Middle frontal gyrus (tissue), 1 donor: Measurements from ENCODE around the gene NCOA5.
"Not testable (repeated sequence)": the region's sequence is repeated elsewhere in the genome, so short reads cannot be mapped to it uniquely, and the experiment has no call there.

Experiments
- DNase-seq: peaks from one replicate; pipeline ENCODE4 v3.0.0-alpha.2; 2015; ENCODE audit warnings: low spot score; ENCODE audit errors: extremely low spot score

NCOA5 gene

DNA sequence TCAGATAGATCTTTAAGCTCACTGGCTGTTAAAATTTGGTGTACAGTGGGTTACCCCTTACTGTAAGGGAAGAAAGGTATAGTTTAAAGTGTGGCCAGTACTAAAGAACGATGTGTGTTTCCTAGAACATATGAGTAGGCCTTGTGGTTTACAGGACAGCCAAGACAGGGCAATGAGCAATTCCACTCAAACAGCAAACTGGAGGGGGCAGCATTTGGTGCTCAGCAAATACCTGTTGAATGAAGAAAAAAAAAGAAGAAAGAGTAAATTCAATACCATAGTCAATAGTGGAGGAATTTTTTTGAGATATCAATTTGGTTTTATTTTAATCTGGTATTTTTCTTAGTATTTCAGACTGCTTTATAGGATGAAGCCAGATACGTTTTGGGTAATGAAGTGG lies 3.8 kb upstream of the NCOA5 start:
- DNase-seq, result no peak

DNA sequence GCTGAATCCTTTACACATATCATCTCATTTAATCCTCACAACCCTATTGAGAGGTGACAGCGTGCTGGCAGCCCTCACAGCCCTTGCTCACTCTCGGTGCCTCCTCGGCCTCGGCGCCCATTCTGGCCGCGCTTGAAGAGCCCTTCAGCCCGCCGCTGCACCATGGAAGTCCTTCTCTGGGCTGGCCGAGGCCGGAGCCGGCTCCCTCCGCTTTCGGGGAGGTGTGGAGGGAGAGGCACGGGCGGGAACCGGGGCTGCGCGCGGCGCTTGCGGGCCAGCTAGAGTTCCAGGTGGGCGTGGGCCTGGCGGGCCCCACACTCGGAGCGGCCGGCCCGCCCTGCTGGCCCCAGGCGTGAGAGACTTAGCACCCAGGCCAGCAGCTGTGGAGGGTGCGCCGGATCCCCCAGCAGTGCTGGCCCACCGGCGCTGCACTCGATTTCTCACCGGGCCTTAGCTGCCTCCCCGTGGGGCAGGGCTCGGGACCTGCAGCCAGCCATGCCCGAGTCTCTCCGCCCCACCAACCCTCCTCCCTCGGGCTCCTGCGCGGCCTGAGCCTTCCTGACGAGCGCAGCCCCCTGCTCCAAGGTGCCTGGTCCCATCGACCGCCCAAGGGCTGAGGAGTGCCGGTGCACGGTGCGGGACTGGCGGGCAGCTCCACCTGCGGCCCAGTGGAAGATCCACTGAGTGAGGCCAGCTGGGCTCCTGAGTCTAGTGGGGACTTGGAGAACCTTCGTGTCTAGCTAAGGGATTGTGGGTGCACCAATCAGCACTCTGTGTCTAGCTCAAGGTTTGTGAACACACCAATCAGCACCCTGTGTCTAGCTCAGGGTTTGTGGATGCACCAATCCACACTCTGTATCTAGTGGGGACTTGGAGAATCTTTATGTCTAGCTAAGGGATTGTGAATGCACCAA lies 2.1 kb upstream of the NCOA5 start:
- not testable (repeated sequence) for DNase-seq

DNA sequence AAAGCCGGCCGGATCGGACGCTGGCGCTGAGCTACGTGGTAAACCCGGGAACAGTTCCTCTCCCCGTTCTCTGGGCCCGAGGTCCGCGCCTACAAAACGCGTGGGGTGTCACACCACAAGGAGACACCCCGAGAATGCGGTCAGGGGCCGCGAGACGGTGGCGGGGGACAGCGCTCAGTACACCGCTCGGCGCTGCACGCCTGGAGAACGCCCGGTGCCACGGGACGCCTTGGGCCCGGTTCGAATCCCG lies 670 bp downstream of the NCOA5 start:
- no peak for DNase-seq

GRCh38 chr20:46088409-46089166 lies 1.2 kb downstream of the NCOA5 start:
- no peak for DNase-seq

DNA sequence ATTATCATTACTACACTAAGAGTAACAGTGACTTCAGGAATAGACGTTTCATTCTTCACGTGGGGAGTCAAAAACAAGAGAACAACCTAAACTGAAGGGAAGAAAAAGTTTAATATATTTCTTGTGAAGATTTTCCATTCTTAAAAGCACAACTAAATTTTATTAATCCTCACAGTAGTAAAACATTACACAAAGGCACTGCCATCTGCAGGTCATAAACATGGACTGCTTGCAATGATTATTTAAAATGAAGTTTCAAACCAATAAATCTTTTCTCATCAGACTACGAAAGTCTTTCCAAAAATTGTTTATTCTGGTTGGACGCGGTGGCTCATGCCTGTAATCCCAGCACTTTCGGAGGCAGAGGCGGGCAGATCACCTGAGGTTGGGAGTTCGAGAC lies 2.6 kb downstream of the NCOA5 start:
- DNase-seq, result no peak

- DNase-seq, result no peak
Measured at GRCh38 chr20:46085179-46085851, 4.4 kb downstream of the NCOA5 start.

DNA sequence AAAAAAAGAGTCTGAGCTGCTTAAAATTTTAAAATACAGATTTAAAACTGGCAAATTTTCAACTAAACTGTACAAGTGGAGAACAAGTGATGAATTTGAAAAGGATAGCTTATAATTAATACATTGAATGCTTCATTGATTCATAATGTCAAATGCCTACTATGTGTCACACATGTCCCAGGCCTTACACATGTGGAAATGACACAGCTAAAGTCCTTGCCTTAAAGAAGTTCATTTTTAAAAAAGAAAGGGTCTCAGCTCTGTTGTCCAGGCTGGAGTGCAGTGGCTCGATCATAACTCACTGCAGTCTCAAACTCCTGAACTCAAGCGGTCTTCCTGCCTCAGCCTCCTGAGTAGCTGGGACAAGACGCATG lies 5.0 kb downstream of the NCOA5 start:
- DNase-seq, result no peak

DNA sequence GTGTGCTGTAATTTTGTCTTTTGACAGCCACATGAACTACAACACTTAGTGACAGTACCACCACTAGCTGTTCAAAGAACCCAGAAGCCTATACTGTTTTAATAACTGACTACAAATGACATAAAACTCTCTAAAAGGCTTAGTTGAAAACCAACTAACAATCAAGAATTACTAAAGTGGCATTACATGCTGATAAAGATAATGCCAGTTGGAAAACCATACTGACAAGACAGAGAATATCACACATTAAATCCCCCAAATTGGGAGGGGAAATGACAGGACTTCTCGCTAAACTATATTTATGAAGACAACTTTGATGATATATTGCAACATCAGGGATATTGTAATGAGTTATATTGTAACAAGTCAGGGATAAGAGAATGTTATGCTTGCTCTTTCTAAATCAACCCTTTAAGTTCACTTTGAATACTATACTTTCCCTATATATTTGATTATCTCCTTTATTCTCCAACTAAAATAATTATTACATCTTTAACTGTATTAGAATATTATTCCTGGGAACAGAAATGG lies 6.2 kb downstream of the NCOA5 start:
- no peak for DNase-seq

- no peak for DNase-seq
Measured at GRCh38 chr20:46083101-46083500, 6.7 kb downstream of the NCOA5 start.

GRCh38 chr20:46081074-46081473 lies 8.7 kb downstream of the NCOA5 start:
- DNase-seq, result no peak

- DNase-seq, result no peak
Measured at GRCh38 chr20:46078954-46079353, 10.8 kb downstream of the NCOA5 start.

- DNase-seq, result no peak
Measured at GRCh38 chr20:46077642-46078305, 12.0 kb downstream of the NCOA5 start.

GRCh38 chr20:46076806-46077205 lies 13.0 kb downstream of the NCOA5 start:
- no peak for DNase-seq

GRCh38 chr20:46074006-46074405 lies 15.8 kb downstream of the NCOA5 start:
- no peak for DNase-seq

- DNase-seq, result no peak
Measured at GRCh38 chr20:46073443-46073842, 16.3 kb downstream of the NCOA5 start.

GRCh38 chr20:46073024-46073423 lies 16.7 kb downstream of the NCOA5 start:
- DNase-seq, result no peak

DNA sequence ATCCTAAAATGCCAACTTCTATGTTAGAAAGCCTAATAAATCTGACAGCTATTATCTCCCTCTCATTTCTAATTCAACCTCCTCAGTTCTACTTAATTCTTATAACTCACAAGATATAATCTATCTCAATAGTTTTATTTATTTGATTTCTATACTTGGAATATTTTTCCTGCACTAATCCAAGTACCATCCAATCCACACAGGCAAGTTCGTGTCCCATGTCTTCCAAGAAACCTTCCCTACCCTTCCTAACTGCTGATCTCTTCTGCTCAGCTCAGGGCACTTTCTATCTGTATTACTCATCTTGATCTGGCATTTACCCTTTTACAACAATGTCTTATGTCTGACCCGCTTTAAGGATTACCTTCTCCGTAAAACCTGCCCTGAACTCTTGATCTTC lies 18.2 kb downstream of the NCOA5 start:
- no peak for DNase-seq

DNA sequence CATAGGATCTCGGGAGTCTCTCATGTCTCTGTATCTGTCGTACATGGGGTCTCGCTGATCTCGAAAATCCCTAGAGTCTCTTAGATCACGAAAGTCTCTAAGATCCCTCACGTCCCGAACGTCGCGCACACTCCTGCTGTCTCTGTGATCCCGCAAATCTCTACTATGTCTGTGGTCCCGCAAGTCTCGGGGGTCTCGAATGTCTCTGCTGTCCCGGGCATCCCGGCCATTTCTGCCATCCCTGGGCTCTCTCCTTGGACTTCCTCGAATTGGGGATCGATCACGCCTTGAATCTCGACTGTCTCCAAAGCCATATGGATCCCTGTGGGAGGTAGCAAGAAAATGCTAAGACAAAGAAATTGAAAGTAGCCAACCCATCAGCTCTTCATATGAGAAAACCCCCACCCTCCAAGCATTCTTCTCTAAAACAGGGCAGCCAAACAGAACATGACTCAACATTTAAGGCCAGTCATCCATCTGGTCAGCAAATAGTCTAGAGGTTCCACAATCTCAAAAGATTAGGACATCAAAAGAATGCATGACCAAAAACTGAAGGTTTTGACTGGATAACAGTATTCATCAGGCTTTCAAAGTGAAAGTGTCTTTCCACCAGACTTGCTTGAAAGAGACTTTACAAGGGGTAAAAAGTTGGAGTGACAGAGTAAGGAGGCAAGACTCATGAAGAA lies 19.4 kb downstream of the NCOA5 start:
- DNase-seq, result no peak

- DNase-seq, result no peak
Measured at GRCh38 chr20:46065691-46066090, 24.1 kb downstream of the NCOA5 start.

- no peak for DNase-seq
Measured at GRCh38 chr20:46065006-46065405, 24.8 kb downstream of the NCOA5 start.

DNA sequence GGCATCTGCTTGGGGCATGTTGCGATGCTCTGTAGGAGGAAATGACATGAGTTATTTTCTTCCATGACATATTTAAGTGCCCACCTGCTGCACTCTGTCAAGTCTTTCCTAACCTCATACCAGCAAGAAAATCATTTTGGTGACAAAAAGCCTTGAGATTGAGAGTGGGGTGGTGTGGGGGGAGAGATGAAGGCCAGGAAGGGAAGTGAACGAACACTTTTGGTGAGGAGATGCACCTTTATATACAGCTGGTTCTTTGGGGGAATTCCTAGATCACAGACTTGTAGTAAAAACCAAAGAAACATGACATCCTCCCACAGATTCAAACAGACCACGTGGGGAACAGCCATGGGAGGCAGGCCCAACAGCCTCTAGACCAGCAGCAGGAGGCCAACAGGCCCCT lies 26.1 kb downstream of the NCOA5 start:
- no peak for DNase-seq
